HEK293 (cell line): ENCODE data around the gene TTLL12.

Source experiments
- CTCF ChIA-PET: fragments of 350-600 bp; formaldehyde crosslinking; extraction: SDS; loops from one replicate; lab custom pipeline; 2021; ENCODE audit warnings: antibody characterized with exemption; lab: Yijun Ruan, JAX
- POLR2A ChIA-PET: fragments of 300-600 bp; formaldehyde crosslinking; extraction: SDS; loops from one replicate; lab custom pipeline; 2020; ENCODE audit warnings: antibody characterized with exemption, inconsistent platforms; lab: Yijun Ruan, JAX
- H3K27ac ChIP-seq: fragments of 200-500 bp; sonication (Bioruptor generic); 2 replicates; pipeline ENCODE4 v1.5.1; 2014; ENCODE audit warnings: low read depth, low read length, control low read depth, inconsistent platforms; ENCODE audit errors: extremely low read depth
- H3K36me3 ChIP-seq, 2 experiments: fragments of 200-500 bp in 1 of 2; sonication (Bioruptor generic) in 1 of 2; 1 replicate in 1 of 2; 2 replicates in 1 of 2; pipeline ENCODE4 v1.5.1; 2014 to 2017; ENCODE audit warnings: inconsistent platforms in 2 of 2, low read length in 2 of 2; ENCODE audit not compliant: control insufficient read depth in 2 of 2, insufficient read depth in 1 of 2
- H3K4me1 ChIP-seq: fragments of 200-500 bp; sonication (Bioruptor generic); 2 replicates; pipeline ENCODE4 v1.5.1; 2014; ENCODE audit warnings: mild to moderate bottlenecking, low read length, inconsistent platforms; ENCODE audit not compliant: control insufficient read depth, insufficient read depth
- H3K4me3 ChIP-seq: 2 replicates; pipeline ENCODE4 v1.5.1; 2011; ENCODE audit warnings: low read depth, mild to moderate bottlenecking, control low read depth, low read length, moderate library complexity
- H3K9me3 ChIP-seq: fragments of 200-500 bp; sonication (Bioruptor generic); 2 replicates; pipeline ENCODE4 v1.5.1; 2014; ENCODE audit warnings: low read depth, low read length, inconsistent platforms; ENCODE audit not compliant: control insufficient read depth, insufficient read depth
- ZNF155 ChIP-seq: fragments of 450-650 bp; formaldehyde crosslinking; IDR thresholded peaks from 2 replicates; pipeline ENCODE4 v1.5.1; 2016; ENCODE audit warnings: missing biosample characterization, missing genetic modification characterization
- ZNF184 ChIP-seq: fragments of 450-650 bp; IDR thresholded peaks from 2 replicates; pipeline ENCODE4 v1.5.1; 2018; ENCODE audit warnings: missing biosample characterization, mild to moderate bottlenecking, missing genetic modification characterization
- ZNF629 ChIP-seq: fragments of 450-650 bp; formaldehyde crosslinking; IDR thresholded peaks from 2 replicates; pipeline ENCODE4 v1.5.1; 2017; ENCODE audit warnings: missing biosample characterization, missing genetic modification characterization
- ZNF664 ChIP-seq: fragments of 450-650 bp; formaldehyde crosslinking; IDR thresholded peaks from 2 replicates; pipeline ENCODE4 v1.5.1; 2016; ENCODE audit warnings: missing biosample characterization, missing genetic modification characterization
- ZNF768 ChIP-seq: fragments of 450-650 bp; formaldehyde crosslinking; IDR thresholded peaks from 2 replicates; pipeline ENCODE4 v1.5.1; 2018; ENCODE audit warnings: missing biosample characterization, mild to moderate bottlenecking, missing genetic modification characterization
- ZSCAN30 ChIP-seq: fragments of 450-650 bp; IDR thresholded peaks from 2 replicates; pipeline ENCODE4 v1.5.1; 2018; ENCODE audit warnings: missing biosample characterization, mild to moderate bottlenecking, missing genetic modification characterization, moderate library complexity
- ZXDB ChIP-seq: fragments of 450-650 bp; formaldehyde crosslinking; IDR thresholded peaks from 2 replicates; pipeline ENCODE4 v1.5.1; 2016; ENCODE audit warnings: missing biosample characterization, missing genetic modification characterization
- TF ChIP-seq, protein P1 (sequence below): fragments of 450-650 bp; formaldehyde crosslinking; IDR thresholded peaks from 2 replicates; pipeline ENCODE4 v1.5.1; 2016; ENCODE audit warnings: missing biosample characterization, missing genetic modification characterization, borderline replicate concordance
- TF ChIP-seq, protein P2 (sequence below): fragments of 450-650 bp; formaldehyde crosslinking; conservative IDR thresholded peaks from 2 replicates; pipeline ENCODE4 v1.5.1; 2016; ENCODE audit warnings: low read depth, missing biosample characterization, missing genetic modification characterization
- TF ChIP-seq, protein P3 (sequence below): fragments of 450-650 bp; formaldehyde crosslinking; IDR thresholded peaks from 2 replicates; pipeline ENCODE4 v1.5.1; 2016; ENCODE audit warnings: missing biosample characterization, missing genetic modification characterization
- TF ChIP-seq, protein P4 (sequence below): fragments of 450-650 bp; formaldehyde crosslinking; IDR thresholded peaks from 2 replicates; pipeline ENCODE4 v1.5.1; 2016; ENCODE audit warnings: missing biosample characterization, missing genetic modification characterization

The TTLL12 gene

DNA sequence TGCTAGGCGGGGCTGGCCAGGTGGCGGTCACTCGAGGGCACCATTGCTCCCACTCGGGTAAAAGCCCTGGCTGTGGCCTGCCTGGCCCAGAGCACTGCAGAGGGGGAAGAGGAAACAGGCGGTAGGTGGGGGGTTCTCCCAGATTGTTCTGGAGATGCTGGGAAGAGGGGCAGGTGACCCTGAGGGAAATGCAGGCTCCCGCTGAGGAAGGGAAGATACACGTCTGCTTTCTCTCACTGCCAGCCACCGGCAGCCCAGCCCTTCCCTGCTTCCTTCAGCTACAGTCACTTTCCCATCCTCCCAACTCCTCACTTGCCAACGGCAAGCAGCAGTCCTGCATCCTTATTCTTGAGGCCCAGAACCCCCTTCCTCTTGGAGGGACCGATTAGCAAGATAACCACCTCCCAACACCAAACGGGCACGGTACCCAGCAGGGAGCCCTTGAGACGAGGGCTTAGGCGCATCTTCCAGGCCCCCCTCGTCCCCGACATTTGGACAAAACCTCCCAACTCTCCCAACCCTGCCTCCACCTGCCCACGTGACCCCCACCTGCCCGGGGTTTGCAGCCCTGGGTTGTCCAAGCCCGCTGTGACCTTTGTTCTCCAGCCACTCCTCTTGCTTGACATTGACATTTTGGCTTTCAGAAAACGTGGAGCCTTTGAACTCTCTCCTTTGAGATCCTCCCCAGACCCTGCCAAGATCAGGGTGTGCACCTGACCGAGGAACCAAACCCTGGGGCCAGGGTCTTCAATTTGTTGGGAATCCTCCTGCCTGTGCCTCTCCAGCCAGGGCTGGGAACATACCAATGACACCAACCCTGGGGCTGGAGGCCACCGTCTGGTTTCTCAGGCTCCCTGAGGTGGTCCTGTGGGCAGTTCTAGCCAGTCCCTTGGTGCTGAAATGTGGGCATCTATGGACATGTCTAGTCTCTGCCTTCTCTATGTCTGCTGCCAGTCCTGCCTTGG, 48.8 kb upstream of the TTLL12 start (continued):
- TF ChIP-seq, protein P1, sequence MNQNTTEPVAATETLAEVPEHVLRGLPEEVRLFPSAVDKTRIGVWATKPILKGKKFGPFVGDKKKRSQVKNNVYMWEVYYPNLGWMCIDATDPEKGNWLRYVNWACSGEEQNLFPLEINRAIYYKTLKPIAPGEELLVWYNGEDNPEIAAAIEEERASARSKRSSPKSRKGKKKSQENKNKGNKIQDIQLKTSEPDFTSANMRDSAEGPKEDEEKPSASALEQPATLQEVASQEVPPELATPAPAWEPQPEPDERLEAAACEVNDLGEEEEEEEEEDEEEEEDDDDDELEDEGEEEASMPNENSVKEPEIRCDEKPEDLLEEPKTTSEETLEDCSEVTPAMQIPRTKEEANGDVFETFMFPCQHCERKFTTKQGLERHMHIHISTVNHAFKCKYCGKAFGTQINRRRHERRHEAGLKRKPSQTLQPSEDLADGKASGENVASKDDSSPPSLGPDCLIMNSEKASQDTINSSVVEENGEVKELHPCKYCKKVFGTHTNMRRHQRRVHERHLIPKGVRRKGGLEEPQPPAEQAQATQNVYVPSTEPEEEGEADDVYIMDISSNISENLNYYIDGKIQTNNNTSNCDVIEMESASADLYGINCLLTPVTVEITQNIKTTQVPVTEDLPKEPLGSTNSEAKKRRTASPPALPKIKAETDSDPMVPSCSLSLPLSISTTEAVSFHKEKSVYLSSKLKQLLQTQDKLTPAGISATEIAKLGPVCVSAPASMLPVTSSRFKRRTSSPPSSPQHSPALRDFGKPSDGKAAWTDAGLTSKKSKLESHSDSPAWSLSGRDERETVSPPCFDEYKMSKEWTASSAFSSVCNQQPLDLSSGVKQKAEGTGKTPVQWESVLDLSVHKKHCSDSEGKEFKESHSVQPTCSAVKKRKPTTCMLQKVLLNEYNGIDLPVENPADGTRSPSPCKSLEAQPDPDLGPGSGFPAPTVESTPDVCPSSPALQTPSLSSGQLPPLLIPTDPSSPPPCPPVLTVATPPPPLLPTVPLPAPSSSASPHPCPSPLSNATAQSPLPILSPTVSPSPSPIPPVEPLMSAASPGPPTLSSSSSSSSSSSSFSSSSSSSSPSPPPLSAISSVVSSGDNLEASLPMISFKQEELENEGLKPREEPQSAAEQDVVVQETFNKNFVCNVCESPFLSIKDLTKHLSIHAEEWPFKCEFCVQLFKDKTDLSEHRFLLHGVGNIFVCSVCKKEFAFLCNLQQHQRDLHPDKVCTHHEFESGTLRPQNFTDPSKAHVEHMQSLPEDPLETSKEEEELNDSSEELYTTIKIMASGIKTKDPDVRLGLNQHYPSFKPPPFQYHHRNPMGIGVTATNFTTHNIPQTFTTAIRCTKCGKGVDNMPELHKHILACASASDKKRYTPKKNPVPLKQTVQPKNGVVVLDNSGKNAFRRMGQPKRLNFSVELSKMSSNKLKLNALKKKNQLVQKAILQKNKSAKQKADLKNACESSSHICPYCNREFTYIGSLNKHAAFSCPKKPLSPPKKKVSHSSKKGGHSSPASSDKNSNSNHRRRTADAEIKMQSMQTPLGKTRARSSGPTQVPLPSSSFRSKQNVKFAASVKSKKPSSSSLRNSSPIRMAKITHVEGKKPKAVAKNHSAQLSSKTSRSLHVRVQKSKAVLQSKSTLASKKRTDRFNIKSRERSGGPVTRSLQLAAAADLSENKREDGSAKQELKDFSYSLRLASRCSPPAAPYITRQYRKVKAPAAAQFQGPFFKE (tag by site-specific recombination): no peak
- TF ChIP-seq, protein P2, sequence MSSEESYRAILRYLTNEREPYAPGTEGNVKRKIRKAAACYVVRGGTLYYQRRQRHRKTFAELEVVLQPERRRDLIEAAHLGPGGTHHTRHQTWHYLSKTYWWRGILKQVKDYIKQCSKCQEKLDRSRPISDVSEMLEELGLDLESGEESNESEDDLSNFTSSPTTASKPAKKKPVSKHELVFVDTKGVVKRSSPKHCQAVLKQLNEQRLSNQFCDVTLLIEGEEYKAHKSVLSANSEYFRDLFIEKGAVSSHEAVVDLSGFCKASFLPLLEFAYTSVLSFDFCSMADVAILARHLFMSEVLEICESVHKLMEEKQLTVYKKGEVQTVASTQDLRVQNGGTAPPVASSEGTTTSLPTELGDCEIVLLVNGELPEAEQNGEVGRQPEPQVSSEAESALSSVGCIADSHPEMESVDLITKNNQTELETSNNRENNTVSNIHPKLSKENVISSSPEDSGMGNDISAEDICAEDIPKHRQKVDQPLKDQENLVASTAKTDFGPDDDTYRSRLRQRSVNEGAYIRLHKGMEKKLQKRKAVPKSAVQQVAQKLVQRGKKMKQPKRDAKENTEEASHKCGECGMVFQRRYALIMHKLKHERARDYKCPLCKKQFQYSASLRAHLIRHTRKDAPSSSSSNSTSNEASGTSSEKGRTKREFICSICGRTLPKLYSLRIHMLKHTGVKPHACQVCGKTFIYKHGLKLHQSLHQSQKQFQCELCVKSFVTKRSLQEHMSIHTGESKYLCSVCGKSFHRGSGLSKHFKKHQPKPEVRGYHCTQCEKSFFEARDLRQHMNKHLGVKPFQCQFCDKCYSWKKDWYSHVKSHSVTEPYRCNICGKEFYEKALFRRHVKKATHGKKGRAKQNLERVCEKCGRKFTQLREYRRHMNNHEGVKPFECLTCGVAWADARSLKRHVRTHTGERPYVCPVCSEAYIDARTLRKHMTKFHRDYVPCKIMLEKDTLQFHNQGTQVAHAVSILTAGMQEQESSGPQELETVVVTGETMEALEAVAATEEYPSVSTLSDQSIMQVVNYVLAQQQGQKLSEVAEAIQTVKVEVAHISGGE (tag by site-specific recombination): no peak
- no peak for TF ChIP-seq ZNF184 (tag by site-specific recombination)
- no peak for TF ChIP-seq ZNF664 (tag by site-specific recombination)
- no peak for TF ChIP-seq ZSCAN30 (tag by site-specific recombination)
- TF ChIP-seq, protein P3, sequence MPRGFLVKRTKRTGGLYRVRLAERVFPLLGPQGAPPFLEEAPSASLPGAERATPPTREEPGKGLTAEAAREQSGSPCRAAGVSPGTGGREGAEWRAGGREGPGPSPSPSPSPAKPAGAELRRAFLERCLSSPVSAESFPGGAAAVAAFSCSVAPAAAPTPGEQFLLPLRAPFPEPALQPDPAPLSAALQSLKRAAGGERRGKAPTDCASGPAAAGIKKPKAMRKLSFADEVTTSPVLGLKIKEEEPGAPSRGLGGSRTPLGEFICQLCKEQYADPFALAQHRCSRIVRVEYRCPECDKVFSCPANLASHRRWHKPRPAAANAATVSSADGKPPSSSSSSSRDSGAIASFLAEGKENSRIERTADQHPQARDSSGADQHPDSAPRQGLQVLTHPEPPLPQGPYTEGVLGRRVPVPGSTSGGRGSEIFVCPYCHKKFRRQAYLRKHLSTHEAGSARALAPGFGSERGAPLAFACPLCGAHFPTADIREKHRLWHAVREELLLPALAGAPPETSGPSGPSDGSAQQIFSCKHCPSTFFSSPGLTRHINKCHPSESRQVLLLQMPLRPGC (tag by site-specific recombination): no peak
- no peak for TF ChIP-seq ZNF155 (tag by site-specific recombination)
- TF ChIP-seq, all 188 proteins: peak for 0

DNA sequence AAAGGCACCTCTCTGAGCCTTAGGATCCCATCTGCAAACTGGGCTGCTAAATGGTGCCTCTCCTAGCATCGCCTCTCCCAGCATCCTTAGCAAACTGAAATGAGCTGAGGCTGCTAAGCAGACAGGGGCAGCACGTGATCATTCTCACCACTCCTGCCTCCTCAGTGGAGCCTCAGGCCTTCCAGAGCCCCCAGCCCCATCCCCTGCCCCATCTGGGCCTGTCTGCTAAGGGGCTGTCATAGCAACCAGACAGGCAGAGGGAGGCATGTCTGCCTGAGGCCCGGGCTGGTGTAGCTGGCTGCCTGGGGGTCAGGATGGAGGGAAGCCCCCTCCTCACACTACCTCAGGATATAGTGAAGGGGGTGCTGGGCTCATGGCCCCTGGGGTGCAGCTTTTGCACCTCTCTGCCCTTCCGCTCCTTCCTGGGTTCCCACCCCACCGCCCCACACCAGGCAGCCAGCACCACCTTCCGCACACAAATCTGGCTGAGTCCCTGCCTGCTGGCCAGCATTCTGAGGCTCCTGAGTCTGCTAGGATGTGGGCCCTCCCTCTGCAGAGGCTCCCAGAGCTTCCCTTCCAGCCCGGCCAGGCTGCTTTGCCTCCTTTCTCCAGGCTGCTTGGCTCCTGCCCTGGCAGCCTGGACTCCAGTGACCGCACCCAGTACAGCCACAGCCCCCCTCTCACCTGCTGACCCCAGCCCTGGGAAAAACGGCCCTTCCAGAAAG, 47.5 kb upstream of the TTLL12 start:
- H3K9me3 ChIP-seq: no peaks in the 10 kb centered on the region
- no peaks in the 10 kb centered on the region for H3K36me3 ChIP-seq
- H3K27ac ChIP-seq: no peak overlapping the region
- no peaks in the 10 kb centered on the region for H3K4me1 ChIP-seq
- CTCF ChIA-PET: interaction anchor here (0.6 to 11.6 kb wide), 6 partner anchors 15 to 1448 kb away, joined by 3 to 152 read pairs (median 6); no protein-coding TSS in a partner anchor
- POLR2A ChIA-PET: no interaction called here
- H3K4me3 ChIP-seq: no peak overlapping the region
- TF ChIP-seq ZNF629 (no peak), ZNF768 (tag by site-specific recombination) (0 out of 2 replicates have a peak, but pooled peaks have one; percentile 41), ZXDB (tag by site-specific recombination) (no peak)
- TF ChIP-seq, protein P4, sequence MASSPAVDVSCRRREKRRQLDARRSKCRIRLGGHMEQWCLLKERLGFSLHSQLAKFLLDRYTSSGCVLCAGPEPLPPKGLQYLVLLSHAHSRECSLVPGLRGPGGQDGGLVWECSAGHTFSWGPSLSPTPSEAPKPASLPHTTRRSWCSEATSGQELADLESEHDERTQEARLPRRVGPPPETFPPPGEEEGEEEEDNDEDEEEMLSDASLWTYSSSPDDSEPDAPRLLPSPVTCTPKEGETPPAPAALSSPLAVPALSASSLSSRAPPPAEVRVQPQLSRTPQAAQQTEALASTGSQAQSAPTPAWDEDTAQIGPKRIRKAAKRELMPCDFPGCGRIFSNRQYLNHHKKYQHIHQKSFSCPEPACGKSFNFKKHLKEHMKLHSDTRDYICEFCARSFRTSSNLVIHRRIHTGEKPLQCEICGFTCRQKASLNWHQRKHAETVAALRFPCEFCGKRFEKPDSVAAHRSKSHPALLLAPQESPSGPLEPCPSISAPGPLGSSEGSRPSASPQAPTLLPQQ (tag by site-specific recombination): 0 out of 2 replicates have a peak, but pooled peaks have one; percentile 39
